GM18951 (cell line): Measurements from ENCODE around the gene CWC27.

Experiments
- POLR2A ChIP-seq: IDR thresholded peaks from 4 replicates; pipeline ENCODE4 v1.6.1; 2011; ENCODE audit warnings: mild to moderate bottlenecking; ENCODE audit not compliant: insufficient read length, insufficient read depth; ENCODE audit errors: extremely low read depth
- in situ Hi-C: fragments of 300-500 bp; cut with MboI; formaldehyde crosslinking; loops from one replicate; pipeline ENCODE4 v1.12.0; 2022; ENCODE audit warnings: low sequenced_read_pairs, mixed read lengths, inconsistent platforms; ENCODE audit not compliant: unreplicated experiment

CWC27 gene

GRCh38 chr5:65037831-65038815 lies 269.4 kb downstream of the CWC27 start:
- in situ Hi-C loops: no loop called here
- no peak for TF ChIP-seq POLR2A

GRCh38 chr5:65041296-65042158 lies 272.8 kb downstream of the CWC27 start:
- in situ Hi-C loops: no loop called here
- TF ChIP-seq POLR2A: no peak

GRCh38 chr5:65043843-65044359 lies 275.2 kb downstream of the CWC27 start:
- in situ Hi-C loops: no loop called here
- TF ChIP-seq POLR2A: no peak

DNA sequence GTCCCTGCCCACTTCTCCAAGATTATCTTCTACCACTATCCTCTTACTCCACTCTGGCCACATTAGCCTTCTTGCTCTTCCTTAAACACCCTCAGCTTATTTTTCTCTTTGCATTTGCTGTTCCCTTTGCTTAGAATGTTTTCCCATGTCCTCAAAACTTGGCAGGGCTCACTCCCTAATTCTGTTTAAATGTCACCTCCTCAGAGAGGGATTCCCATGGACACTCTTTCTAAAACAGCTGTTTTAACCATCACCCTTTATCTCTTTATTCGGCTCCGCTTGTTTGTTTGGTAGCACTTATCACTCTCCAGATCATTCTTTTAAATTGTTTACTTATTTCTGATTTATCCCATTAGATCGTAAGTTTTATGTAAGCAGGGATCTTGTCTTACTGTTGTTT lies 278.5 kb downstream of the CWC27 start:
- in situ Hi-C loops: no loop called here
- no peak for TF ChIP-seq POLR2A

DNA sequence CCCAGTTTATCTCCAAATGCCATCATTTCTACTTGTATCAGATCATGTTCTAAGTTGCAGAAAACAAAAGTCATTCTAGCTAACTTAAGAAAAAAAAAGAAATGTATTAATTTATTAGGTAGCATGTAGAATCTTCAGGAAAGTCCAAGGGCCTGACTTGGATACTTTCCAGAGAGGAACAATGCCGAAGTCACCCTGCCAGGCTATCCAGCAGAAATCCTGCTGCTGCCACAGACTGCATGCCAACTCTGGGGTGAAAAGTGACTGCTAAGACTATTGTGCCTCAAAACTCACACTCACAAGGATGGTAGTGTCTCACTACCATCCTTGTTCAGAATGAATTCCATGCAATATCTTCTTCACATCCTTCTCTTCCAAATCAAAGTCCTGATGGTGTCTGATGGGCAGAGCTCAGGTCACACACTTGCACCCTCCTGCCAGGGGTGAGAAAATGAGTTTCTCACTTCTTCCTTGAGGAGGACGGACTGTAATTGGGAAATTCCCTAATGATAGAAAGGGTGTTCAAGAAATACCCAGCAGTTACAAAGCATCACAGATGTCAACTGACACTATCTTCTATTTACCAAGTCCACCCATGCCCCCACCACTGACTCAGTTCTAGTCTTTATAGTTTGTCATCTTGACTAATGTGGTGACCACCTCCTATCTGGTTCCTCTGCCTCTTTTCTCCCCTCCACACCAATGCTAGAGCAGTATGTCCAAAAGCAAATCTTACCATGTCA lies 279.4 kb downstream of the CWC27 start:
- in situ Hi-C loops: no loop called here

DNA sequence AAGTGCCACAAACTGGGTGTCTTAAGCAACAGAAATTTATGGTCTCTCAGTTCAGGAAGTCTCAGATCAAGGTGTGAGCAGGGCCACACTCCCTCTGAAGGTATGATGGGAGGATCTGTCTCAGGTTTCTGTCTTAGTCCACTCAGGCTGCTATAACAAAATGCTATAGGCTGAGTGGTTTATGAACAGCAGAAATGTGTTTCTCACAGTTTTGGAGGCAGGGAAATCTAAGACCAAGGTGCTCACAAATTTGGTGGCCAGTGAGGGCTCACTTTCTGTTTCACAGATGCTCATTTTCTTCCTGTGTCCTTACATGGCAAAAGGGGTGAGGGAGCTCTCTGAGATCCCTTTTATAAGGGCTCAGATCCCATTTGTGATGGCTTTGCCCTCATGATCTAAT lies 281.4 kb downstream of the CWC27 start:
- in situ Hi-C loops: no loop called here
- no peak for TF ChIP-seq POLR2A

More for the DNA sequence above, 279.4 kb downstream of the CWC27 start:
- no peak for TF ChIP-seq POLR2A

- TF ChIP-seq POLR2A: no peak
- in situ Hi-C loops: no loop called here
Observed at GRCh38 chr5:65050826-65051498, 282.2 kb downstream of the CWC27 start.

- in situ Hi-C loops: no loop called here
- TF ChIP-seq POLR2A: no peak
Observed at GRCh38 chr5:65055938-65056337, 287.2 kb downstream of the CWC27 start.

DNA sequence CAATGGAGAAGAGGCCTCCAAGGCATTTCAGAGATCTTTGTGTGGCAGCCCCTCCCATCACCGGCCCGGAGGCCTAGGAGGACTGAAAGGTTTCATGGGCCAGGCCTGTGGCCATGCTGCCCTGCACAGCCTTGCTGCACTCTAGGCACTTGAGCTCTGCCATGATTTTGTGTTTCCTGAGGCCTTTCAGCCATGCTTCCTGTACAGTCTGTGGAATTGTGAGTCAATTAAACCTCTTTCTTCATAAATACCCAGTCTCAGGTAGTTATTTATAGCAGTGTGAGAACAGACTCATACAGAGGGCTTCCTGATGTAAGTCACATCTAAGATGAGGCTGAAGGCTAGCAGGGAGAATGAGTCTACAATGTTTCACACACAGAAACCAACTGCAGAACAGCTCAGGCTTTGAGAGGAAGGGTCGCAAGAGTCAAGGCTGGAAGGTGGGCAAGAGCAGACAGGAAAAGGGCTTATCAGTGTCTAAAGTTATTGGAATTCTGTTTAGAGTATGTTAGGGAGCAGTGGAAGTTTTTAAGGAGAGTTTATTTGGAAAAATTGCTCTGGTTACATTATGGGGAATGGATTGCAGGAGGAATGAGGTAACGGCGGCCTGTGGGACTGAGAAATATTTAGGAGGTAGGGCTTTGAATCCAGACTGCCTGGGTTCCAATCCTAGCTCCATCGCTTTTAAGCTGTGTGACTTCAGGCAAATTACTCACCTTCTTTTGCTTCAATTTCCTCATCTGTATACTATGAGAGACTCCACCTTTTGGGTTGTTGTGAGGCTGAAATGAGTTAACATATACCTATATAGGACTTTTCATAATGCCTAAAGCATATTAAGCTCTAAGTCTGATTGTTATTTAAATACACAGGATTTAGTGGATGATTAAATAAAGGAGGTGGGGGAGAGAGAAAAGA lies 291.2 kb downstream of the CWC27 start:
- in situ Hi-C loops: no loop called here
- no peak for TF ChIP-seq POLR2A

DNA sequence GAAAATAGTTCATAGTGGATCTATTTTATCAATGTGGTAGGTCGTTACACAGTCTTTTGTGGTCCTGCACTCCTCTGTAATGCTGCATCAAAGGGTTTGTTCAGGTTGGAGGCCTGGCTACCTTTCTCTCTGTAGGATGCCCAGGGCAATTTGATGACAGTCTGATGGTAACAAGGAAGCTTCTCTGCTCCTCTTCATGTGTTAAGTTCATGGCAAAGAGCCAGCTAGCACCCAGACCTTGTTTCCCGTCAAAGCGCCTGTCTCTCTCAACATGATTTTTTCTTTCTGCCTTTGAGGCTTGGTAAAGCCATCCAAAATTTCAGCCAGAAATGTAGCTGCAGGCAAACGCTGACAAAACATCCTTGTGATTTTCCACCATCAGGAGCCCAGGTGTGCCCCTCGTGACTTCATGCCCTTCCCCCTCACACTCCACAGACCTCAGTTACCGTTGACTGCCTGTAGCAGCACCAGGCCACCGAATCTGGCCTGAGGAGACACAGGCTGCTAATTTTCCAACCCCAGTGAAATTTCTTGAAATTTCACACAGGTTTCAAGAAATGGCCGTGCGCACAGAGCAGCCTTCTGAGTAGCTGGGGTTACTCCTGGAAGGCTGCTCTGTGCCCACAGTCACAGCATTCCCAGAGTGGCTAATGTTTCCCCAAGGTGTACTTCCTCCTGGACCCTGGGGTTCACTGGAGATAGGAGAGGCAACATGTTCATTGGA lies 292.7 kb downstream of the CWC27 start:
- in situ Hi-C loops: no loop called here

GRCh38 chr5:65061974-65062353 lies 293.2 kb downstream of the CWC27 start:
- in situ Hi-C loops: no loop called here
- no peak for TF ChIP-seq POLR2A

More for the DNA sequence above, 292.7 kb downstream of the CWC27 start:
- no peak for TF ChIP-seq POLR2A
